GM18858 (cell line): ENCODE measurements around the gene ZFP62.
"Not testable (repeated sequence)": the region's sequence is repeated elsewhere in the genome, so short reads cannot be mapped to it uniquely, and the experiment has no call there.

ENCODE experiments used
- ATAC-seq: cut with Tn5 transposase; IDR thresholded peaks from one replicate; pipeline ENCODE4 v1.9.1; 2021; ENCODE audit not compliant: unreplicated experiment

Gene ZFP62

GRCh38 chr5:180860887-180861822, at the start of gene ZFP62:
TSS of gene ZFP62 (minus strand) at chr5:180861276. CDS start at chr5:180861219, 57 bp downstream.
- peak; percentile 64 for ATAC-seq

- ATAC-seq: no peak
Measured at GRCh38 chr5:180910735-180911134, 49.7 kb upstream of the ZFP62 start.

- no peak for ATAC-seq
Measured at GRCh38 chr5:180910182-180910581, 49.1 kb upstream of the ZFP62 start.

DNA sequence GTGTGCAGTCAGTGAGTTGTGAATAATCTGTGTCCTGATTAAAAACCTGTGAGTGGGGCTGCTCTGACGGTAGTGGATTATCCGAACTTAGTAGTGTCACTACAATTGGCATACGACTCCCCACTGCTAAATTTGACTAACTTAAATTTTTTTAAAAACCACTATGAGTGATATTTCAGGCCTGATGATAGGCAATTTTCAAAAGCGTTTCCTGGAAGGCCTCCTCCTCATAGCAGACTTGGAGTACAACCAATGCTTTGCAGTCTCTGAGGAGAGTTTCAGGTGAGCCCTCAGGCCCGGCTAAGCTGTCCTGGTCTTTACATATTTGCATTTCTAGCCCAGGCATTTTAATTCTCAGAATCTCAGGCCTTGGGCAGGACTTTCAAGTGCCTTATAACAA, 48.7 kb upstream of the ZFP62 start:
- no peak for ATAC-seq

DNA sequence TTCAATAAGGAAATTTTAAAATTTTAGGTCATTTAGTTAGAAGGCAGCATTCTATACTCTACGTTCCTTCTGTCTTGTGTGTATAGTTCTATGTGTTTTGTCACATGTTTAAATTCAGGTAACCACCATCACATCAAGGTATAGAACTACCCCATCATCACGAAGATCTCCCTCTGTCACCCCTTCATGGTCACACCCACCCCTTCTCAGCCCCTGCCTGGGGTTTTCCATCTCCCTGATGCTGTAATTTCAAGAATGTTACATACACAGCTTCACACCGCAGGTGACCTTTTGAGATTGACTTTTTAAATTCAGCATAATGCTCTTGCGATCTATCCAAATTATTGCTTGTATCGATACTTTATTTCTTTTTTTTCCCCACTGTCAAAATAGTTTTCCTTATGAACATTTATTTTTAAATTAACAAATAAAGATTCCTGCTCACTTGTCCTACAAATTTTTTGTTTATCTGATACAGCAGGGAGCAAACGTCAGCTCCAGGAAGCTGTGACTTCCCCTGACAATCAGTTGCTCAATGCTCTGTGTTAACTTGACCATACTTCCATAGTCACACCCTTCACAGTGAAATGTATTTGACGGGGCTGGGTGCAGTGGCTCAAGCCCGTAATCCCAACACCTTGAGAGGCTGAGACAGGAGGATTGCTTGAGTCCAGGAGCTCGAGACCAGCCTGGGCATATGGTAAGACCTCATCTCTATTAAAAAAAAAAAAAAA, 48.1 kb upstream of the ZFP62 start:
- no peak for ATAC-seq

DNA sequence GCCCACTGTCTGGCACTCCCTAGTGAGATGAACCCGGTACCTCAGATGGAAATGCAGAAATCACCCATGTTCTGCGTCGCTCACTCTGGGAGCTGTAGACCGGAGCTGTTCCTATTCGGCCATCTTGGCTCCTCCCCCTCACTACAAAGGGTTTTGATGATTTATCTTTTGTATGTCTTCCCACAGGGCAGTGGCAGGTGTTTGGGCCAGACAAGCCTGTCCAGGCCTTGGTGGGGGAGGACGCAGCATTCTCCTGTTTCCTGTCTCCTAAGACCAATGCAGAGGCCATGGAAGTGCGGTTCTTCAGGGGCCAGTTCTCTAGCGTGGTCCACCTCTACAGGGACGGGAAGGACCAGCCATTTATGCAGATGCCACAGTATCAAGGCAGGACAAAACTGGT, 47.3 kb upstream of the ZFP62 start:
- no peak for ATAC-seq

GRCh38 chr5:180901319-180902009, 40.4 kb upstream of the ZFP62 start:
- no peak for ATAC-seq

GRCh38 chr5:180900178-180900577, 39.1 kb upstream of the ZFP62 start:
- no peak for ATAC-seq

- ATAC-seq: no peak
Measured at GRCh38 chr5:180898621-180899246, 37.7 kb upstream of the ZFP62 start, which contains the start of gene BTNL8. TSS of gene BTNL8 (plus strand) at chr5:180899159. CDS start at chr5:180899311, 152 bp downstream.

DNA sequence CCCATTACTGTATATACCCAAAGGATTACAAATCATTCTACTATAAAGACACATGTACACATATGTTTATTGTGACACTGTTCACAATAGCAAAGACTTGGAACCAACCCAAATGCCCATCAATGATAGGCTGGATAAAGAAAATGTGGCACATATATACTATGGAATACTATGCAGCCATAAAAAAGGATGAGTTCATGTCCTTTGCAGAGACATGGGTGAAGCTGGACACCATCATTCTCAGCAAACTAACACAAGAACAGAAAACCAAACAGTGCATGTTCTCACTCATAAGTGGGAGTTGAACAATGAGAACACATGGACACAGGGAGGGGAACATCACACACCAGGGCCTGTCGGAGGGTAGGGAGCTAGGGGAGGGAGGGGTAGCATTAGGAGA, 34.3 kb upstream of the ZFP62 start:
- not testable (repeated sequence) for ATAC-seq

GRCh38 chr5:180889381-180889780, 28.3 kb upstream of the ZFP62 start:
- ATAC-seq: no peak

DNA sequence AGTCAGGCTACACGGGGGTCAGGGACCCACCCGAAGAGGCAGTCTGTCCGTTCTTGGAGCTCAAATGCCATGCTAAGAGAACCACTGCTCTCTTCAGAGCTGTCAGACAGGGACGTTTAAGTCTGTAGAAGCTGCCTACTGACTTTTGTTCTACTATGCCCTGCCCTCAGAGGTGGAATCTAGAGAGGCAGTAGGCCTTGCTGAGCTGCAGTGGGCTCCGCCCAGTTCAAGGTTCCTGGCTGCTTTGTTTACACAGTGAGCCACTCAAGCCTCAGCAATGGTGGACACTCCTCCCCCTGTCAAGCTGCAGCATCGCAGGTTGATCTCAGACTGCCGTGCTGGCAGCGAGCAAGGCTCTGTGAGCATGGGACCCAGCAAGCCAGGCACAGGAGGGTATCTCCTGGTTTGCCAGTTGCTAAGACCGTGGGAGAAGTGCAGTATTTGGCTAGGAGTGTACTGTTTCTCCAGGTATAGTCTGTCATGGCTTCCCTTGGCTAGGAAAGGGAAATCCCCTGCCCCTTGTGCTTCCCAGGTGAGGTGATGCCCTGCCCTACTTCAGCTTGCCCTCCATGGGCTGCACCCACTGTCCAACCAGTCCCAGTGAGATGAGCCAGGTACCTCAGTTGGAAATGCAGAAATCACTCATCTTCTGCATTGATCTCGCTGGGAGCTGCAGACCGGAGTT, 24.9 kb upstream of the ZFP62 start:
- not testable (repeated sequence) for ATAC-seq

- ATAC-seq: no peak
Measured at GRCh38 chr5:180875860-180876426, 14.9 kb upstream of the ZFP62 start.

- no peak for ATAC-seq
Measured at GRCh38 chr5:180874804-180875582, 13.9 kb upstream of the ZFP62 start.

DNA sequence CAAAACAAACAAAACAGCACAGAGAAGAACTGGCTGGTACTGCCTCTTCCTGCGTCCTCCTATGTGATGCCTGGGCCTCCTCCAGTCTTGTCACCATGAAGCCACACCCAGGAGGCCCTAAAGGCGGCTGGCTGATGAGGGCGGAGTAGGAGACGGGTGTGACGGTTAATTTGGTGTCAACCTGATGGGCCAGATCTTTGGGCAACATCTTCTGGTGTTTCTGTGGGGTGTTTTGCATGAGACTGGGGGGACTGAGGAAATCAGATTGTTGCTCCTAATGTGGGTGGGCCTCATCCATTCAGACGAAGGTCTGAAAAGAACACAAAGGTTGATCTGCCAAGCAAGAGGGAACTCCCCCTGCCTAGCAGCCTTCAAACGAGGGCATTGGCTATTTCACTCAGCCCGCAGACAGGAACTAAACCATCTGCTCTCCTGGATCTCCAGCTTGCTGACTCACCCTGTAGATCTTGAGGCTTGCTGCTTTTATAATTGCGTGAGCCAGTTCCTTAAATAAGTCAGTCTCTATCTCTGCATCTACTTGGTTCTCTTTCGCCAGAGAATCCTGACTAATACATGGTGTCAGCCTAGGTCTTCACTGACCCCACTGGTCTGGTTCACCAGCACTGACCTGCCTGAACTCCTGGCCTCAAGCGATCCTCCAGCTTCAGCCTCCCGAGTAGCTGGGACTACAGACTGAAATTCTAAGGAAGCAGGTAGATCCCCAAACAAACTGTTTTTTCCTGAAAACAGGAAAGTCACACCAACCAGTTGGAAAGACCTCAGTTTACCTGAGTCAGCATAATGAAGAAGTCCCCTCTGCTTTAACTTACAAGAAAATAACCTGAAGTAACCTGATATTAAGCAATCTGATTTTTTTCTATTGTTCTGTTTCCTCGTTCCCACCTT, 12.8 kb upstream of the ZFP62 start:
- no peak for ATAC-seq

DNA sequence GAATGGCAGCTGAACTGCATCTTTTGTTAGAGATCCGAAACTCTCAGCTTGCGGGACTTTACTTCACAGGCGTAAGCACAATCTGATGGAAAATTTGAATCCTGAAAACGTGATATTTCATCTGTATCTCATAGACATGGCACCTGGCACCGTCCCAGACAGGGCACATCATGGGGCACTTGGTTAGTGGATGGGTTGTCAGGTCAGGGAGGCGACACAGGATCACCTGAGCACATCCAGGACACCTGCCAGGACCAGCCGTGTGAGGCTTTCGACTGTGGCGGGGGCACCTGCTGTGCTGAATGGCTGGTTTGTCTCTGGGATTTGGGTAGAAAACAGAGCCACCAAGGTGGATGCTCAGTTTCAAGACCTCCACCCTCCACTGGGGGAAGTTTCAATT, 11.3 kb upstream of the ZFP62 start:
- ATAC-seq: no peak

GRCh38 chr5:180870276-180871068, 9.4 kb upstream of the ZFP62 start:
- no peak for ATAC-seq
